A549 (cell line): ENCODE measurements around the gene TMPRSS12. TPM values are rescaled to one million over a fixed set of nuclear protein-coding genes. Genes with fewer than 3 reads are reported as not detected.

Experiments used
- ATAC-seq, 2 experiments: fragments of 200-7000 bp in 1 of 2; fragments of >200 bp in 1 of 2; cut with Nextera tagmentation in 1 of 2; cut with Tn5 transposase in 1 of 2; 3 replicates each; pipeline versions ENCODE4 v1.8.0 to v1.9.1; 2018 to 2020; ENCODE audit warnings: mild to moderate bottlenecking in 1 of 2, moderate library complexity in 1 of 2
- CTCF ChIA-PET: fragments of 300-600 bp; sonication (Branson Sonifier 250); formaldehyde crosslinking; extraction: SDS; loops from one replicate; lab custom pipeline; 2021; ENCODE audit warnings: antibody characterized with exemption, inconsistent platforms; lab: Yijun Ruan, JAX
- POLR2A ChIA-PET: fragments of 350-600 bp; formaldehyde crosslinking; extraction: SDS; loops from one replicate; lab custom pipeline; 2021; ENCODE audit warnings: antibody characterized with exemption, inconsistent platforms; lab: Yijun Ruan, JAX
- DNase-seq, 2 experiments: peaks; one replicate each; pipeline versions ENCODE4 v3.0.0 to v3.0.0-alpha.2; 2011 to 2016; ENCODE audit warnings: low read depth in 1 of 2, low spot score in 1 of 2
- FAIRE-seq: peaks from 2 replicates; lab custom pipeline; 2011; peaks lifted over from hg19 to GRCh38; lab: Jason Lieb, UNC
- H3K27ac ChIP-seq, 2 experiments: fragments of >200 bp; sonication (Bioruptor Twin); formaldehyde crosslinking; 3 replicates each; pipeline ENCODE4 v1.5.1; 2016 to 2017
- H3K4me1 ChIP-seq: fragments of >200 bp; sonication (Bioruptor Twin); formaldehyde crosslinking; 3 replicates; pipeline ENCODE4 v1.6.1; 2016
- H3K4me2 ChIP-seq: fragments of >200 bp; sonication (Bioruptor Twin); formaldehyde crosslinking; 3 replicates; pipeline ENCODE4 v1.6.1; 2016
- H3K4me3 ChIP-seq: fragments of >200 bp; sonication (Bioruptor Twin); formaldehyde crosslinking; 3 replicates; pipeline ENCODE4 v1.5.1; 2016
- H3K9me3 ChIP-seq: fragments of >200 bp; sonication (Bioruptor Twin); formaldehyde crosslinking; 3 replicates; pipeline ENCODE4 v1.6.1; 2016
- ATOH8 ChIP-seq: fragments of 250-450 bp; sonication (Bioruptor Pico); IDR thresholded peaks from 2 replicates; pipeline ENCODE4 v1.5.0; 2020; ENCODE audit warnings: low read depth, mild to moderate bottlenecking, moderate library complexity
- BHLHE40 ChIP-seq: IDR thresholded peaks from 2 replicates; pipeline ENCODE4 v1.6.1; 2012; ENCODE audit warnings: low read depth, low read length, inconsistent platforms
- CHD2 ChIP-seq: fragments of 150-350 bp; IDR thresholded peaks from 2 replicates; pipeline ENCODE4 v1.6.1; 2014; ENCODE audit warnings: low read length; ENCODE audit not compliant: partially characterized antibody
- E2F6 ChIP-seq: IDR thresholded peaks from 2 replicates; pipeline ENCODE4 v1.6.1; 2012; ENCODE audit warnings: low read depth, borderline replicate concordance
- ESRRA ChIP-seq: fragments of 150-350 bp; IDR thresholded peaks from 2 replicates; pipeline ENCODE4 v1.6.1; 2014; ENCODE audit warnings: mild to moderate bottlenecking, low read length, borderline replicate concordance
- FOSB ChIP-seq: fragments of 250-450 bp; sonication (Bioruptor Pico); IDR thresholded peaks from 2 replicates; pipeline ENCODE4 v1.5.0; 2020; ENCODE audit warnings: mild to moderate bottlenecking, moderate library complexity
- GATA3 ChIP-seq: IDR thresholded peaks from 2 replicates; pipeline ENCODE4 v1.6.1; 2012; ENCODE audit warnings: borderline replicate concordance
- HES2 ChIP-seq: fragments of >200 bp; sonication (Bioruptor Twin); formaldehyde crosslinking; IDR thresholded peaks from 2 replicates; pipeline ENCODE4 v1.6.1; 2016
- HEYL ChIP-seq: fragments of 250-450 bp; sonication (Bioruptor Pico); IDR thresholded peaks from 2 replicates; pipeline ENCODE4 v1.8.0; 2021; ENCODE audit warnings: mild to moderate bottlenecking, moderate library complexity
- JUNB ChIP-seq: fragments of >200 bp; sonication (Bioruptor Twin); formaldehyde crosslinking; IDR thresholded peaks from 2 replicates; pipeline ENCODE4 v1.6.1; 2016
- MAFK ChIP-seq: fragments of 450-650 bp; IDR thresholded peaks from 2 replicates; pipeline ENCODE4 v1.6.1; 2014; ENCODE audit not compliant: partially characterized antibody
- MAX ChIP-seq: IDR thresholded peaks from 2 replicates; pipeline ENCODE4 v1.6.1; 2012
- MYC ChIP-seq: IDR thresholded peaks from 2 replicates; pipeline ENCODE4 v1.6.1; 2012; ENCODE audit warnings: mild to moderate bottlenecking, inconsistent platforms, low read length, improper control_type of control experiment, borderline replicate concordance
- NPAS2 ChIP-seq: fragments of 250-450 bp; sonication (Bioruptor Pico); IDR thresholded peaks from 2 replicates; pipeline ENCODE4 v1.8.0; 2022; ENCODE audit warnings: mild to moderate bottlenecking, moderate library complexity, borderline replicate concordance
- PBX3 ChIP-seq: IDR thresholded peaks from 2 replicates; pipeline ENCODE4 v1.6.1; 2012
- PHF8 ChIP-seq: fragments of 200-600 bp; sonication (generic); IDR thresholded peaks from 2 replicates; pipeline ENCODE4 v1.6.1; 2016; ENCODE audit warnings: low read depth, mild to moderate bottlenecking, antibody characterized with exemption, moderate library complexity, borderline replicate concordance
- RCOR1 ChIP-seq: fragments of 150-350 bp; IDR thresholded peaks from 2 replicates; pipeline ENCODE4 v1.6.1; 2014; ENCODE audit warnings: antibody characterized with exemption, low read length, low read depth
- RNF2 ChIP-seq: fragments of 200-600 bp; sonication (generic); IDR thresholded peaks from 2 replicates; pipeline ENCODE4 v1.6.1; 2016; ENCODE audit warnings: low read depth, mild to moderate bottlenecking, antibody characterized with exemption, moderate library complexity, borderline replicate concordance
- SMC3 ChIP-seq: fragments of >200 bp; sonication (Bioruptor Twin); formaldehyde crosslinking; IDR thresholded peaks from 3 replicates; pipeline ENCODE4 v1.6.1; 2018; ENCODE audit warnings: inconsistent platforms
- TFCP2L1 ChIP-seq: fragments of 250-450 bp; sonication (Bioruptor Pico); IDR thresholded peaks from 2 replicates; pipeline ENCODE4 v1.5.0; 2021; ENCODE audit warnings: mild to moderate bottlenecking
- ZC3H11A ChIP-seq: fragments of 450-650 bp; IDR thresholded peaks from 2 replicates; pipeline ENCODE4 v1.6.1; 2014; ENCODE audit warnings: antibody characterized with exemption, mild to moderate bottlenecking
- ZFP36 ChIP-seq: fragments of 450-650 bp; IDR thresholded peaks from 2 replicates; pipeline ENCODE4 v1.6.1; 2014; ENCODE audit warnings: borderline replicate concordance; ENCODE audit not compliant: partially characterized antibody
- ZNF302 ChIP-seq: fragments of 250-450 bp; sonication (Bioruptor Pico); IDR thresholded peaks from 2 replicates; pipeline ENCODE4 v1.9.0; 2021; ENCODE audit warnings: inconsistent platforms, mild to moderate bottlenecking, moderate library complexity
- ZSCAN20 ChIP-seq: fragments of 250-450 bp; sonication (Bioruptor Pico); IDR thresholded peaks from 2 replicates; pipeline ENCODE4 v1.8.0; 2022; ENCODE audit warnings: mild to moderate bottlenecking, moderate library complexity
- WGBS: methylation state at CpG from one replicate; pipeline ENCODE4 v1.1.6; 2017; ENCODE audit errors: missing lambda C conversion rate; 5-methylcytosine and 5-hydroxymethylcytosine counted together
- polyA plus RNA-seq, 4 experiments: library from polyadenylated mRNA; depleted of rRNA in 3 of 4; stranded (reverse); fragments of >200 nt; fragmentation: RNase III in 1 of 4; extraction: RNeasy Plus Mini Kit Qiagen cat#74134 plus additional on column Dnase treatment in 1 of 4; gene quantifications; 2 replicates in 3 of 4; 3 replicates in 1 of 4; pipeline ENCODE4 v1.2.3, GENCODE V29; 2011 to 2017

TMPRSS12 gene
- polyA plus RNA-seq, 2 of the 4 experiments (the other 2 are of a cell fraction): not detected

- DNase-seq: no peak
- POLR2A ChIA-PET: no interaction called here
- no peak for FAIRE-seq
- no peak for ATAC-seq
- CTCF ChIA-PET: interaction anchor here (1.2 kb wide), 1 partner anchor 66 kb away, joined by 3 read pairs; no protein-coding TSS in a partner anchor
- Histone ChIP-seq H3K9me3 (no peaks in the 10 kb centered on the region), H3K4me1 (peaks cover 8% of the 10 kb centered on the region; the same call in 1 of the 3 replicates), H3K27ac (no peak overlapping the region), H3K4me2 (no peak overlapping the region), H3K4me3 (no peak overlapping the region)
- TF ChIP-seq CHD2 (no peak), MAFK (no peak), RCOR1 (no peak), HEYL (CRISPR knock-in tag) (no peak), BHLHE40 (no peak), JUNB (no peak), HES2 (no peak), PBX3 (no peak), FOSB (no peak)
- WGBS: 64% methylated on average over 2 of the region's 2 CpGs
Observed at GRCh38 chr12:50927356-50927755, 84.6 kb downstream of the TMPRSS12 start.

GRCh38 chr12:50927766-50928224 lies 85.1 kb downstream of the TMPRSS12 start:
- TF ChIP-seq PHF8: no peak
- no peak for TF ChIP-seq TFCP2L1
- no peak for TF ChIP-seq MAFK
- no peak for TF ChIP-seq E2F6
- no peak for TF ChIP-seq GATA3
- TF ChIP-seq SMC3: no peak
- TF ChIP-seq FOSB: no peak
- no peak for TF ChIP-seq RNF2
- no peak for TF ChIP-seq NPAS2 (CRISPR knock-in tag)
- TF ChIP-seq ZNF302 (CRISPR knock-in tag): no peak
- no peak for TF ChIP-seq ESRRA
- TF ChIP-seq ATOH8: no peak
- no peak for TF ChIP-seq MAX
- no peak for TF ChIP-seq ZC3H11A
- TF ChIP-seq ZFP36: no peak
- TF ChIP-seq MYC: no peak
- no peak for TF ChIP-seq ZSCAN20 (CRISPR knock-in tag)
- FAIRE-seq: no peak
- CTCF ChIA-PET: interaction anchor here (1.2 kb wide), 1 partner anchor 67 kb away, joined by 3 read pairs; no protein-coding TSS in a partner anchor

More at GRCh38 chr12:50927766-50928224, 85.1 kb downstream of the TMPRSS12 start:
- DNase-seq (no peak), ATAC-seq (no peak)
- H3K4me1 ChIP-seq: peaks cover 8% of the 10 kb centered on the region; the same call in 1 of the 3 replicates
- H3K9me3 ChIP-seq: no peaks in the 10 kb centered on the region
- no peak overlapping the region for H3K27ac ChIP-seq
- WGBS: 89% methylated on average over 6 of the region's 6 CpGs
- POLR2A ChIA-PET: no interaction called here
- no peak overlapping the region for H3K4me3 ChIP-seq
- no peak overlapping the region for H3K4me2 ChIP-seq
